Liver (tissue), 9 donors: ENCODE data around the gene ADK. TPM values are rescaled to one million over a fixed set of nuclear protein-coding genes. Genes with fewer than 3 reads are reported as not detected.
"Not testable (repeated sequence)": the region's sequence is repeated elsewhere in the genome, so short reads cannot be mapped to it uniquely, and the experiment has no call there.

Experiments
- DNase-seq: peaks from one replicate; pipeline ENCODE4 v3.0.0-alpha.2; 2017; ENCODE audit warnings: low spot score
- H3K27ac ChIP-seq, 2 donors: one replicate each; pipeline ENCODE4 v1.7.0; 2013; ENCODE audit warnings: inconsistent platforms in 2 of 2, low read length in 2 of 2, control low read depth in 1 of 2, low read depth in 1 of 2, mild to moderate bottlenecking in 1 of 2
- H3K27me3 ChIP-seq, 4 donors: one replicate each; pipeline versions ENCODE4 v1.6.1 to v1.7.0; 2013; ENCODE audit warnings: low read length in 3 of 4, inconsistent platforms in 1 of 4, mild to moderate bottlenecking in 1 of 4, moderate library complexity in 1 of 4; ENCODE audit not compliant: control insufficient read depth in 4 of 4, insufficient read depth in 4 of 4
- H3K36me3 ChIP-seq, 4 donors: one replicate each; pipeline versions ENCODE4 v1.6.1 to v1.7.0; 2013; ENCODE audit warnings: low read length in 3 of 4, mild to moderate bottlenecking in 3 of 4, low read depth in 1 of 4, moderate library complexity in 1 of 4; ENCODE audit not compliant: control insufficient read depth in 4 of 4, insufficient read depth in 3 of 4
- H3K4me1 ChIP-seq, 4 donors: one replicate each; pipeline versions ENCODE4 v1.6.1 to v1.7.0; 2013; ENCODE audit warnings: low read length in 3 of 4, mild to moderate bottlenecking in 3 of 4, moderate library complexity in 1 of 4; ENCODE audit not compliant: control insufficient read depth in 4 of 4, insufficient read depth in 4 of 4
- H3K4me3 ChIP-seq, 3 donors: one replicate each; pipeline versions ENCODE4 v1.6.1 to v1.7.0; 2013; ENCODE audit warnings: low read length in 3 of 3, control low read depth in 1 of 3, low read depth in 1 of 3, mild to moderate bottlenecking in 1 of 3
- H3K9ac ChIP-seq, 2 donors: one replicate each; pipeline ENCODE4 v1.7.0; 2013; ENCODE audit warnings: low read length in 2 of 2, mild to moderate bottlenecking in 2 of 2, moderate library complexity in 2 of 2, control low read depth in 1 of 2, low read depth in 1 of 2
- H3K9me3 ChIP-seq, 4 donors: one replicate each; pipeline versions ENCODE4 v1.6.1 to v1.7.0; 2013; ENCODE audit warnings: low read length in 3 of 4; ENCODE audit not compliant: control insufficient read depth in 4 of 4
- CTCF ChIP-seq: fragments of 150-350 bp; IDR thresholded peaks from 2 replicates; pipeline ENCODE4 v1.5.1; 2017; ENCODE audit warnings: improper control_type of control experiment, low read depth, low read length; ENCODE audit not compliant: missing input control
- FOXA1 ChIP-seq: IDR thresholded peaks from 2 replicates; pipeline ENCODE4 v1.6.1; 2016; ENCODE audit warnings: antibody characterized with exemption
- FOXA2 ChIP-seq: IDR thresholded peaks from 2 replicates; pipeline ENCODE4 v1.6.1; 2016; ENCODE audit warnings: antibody characterized with exemption
- GABPA ChIP-seq, 2 donors: IDR thresholded peaks in 1 of 2; conservative IDR thresholded peaks in 1 of 2; 2 replicates each; pipeline ENCODE4 v1.6.1; 2016; ENCODE audit warnings: antibody characterized with exemption in 2 of 2, mild to moderate bottlenecking in 1 of 2, moderate library complexity in 1 of 2
- HNF4A ChIP-seq, 2 donors: conservative IDR thresholded peaks; 2 replicates each; pipeline ENCODE4 v1.6.1; 2016; ENCODE audit warnings: antibody characterized with exemption in 2 of 2, mild to moderate bottlenecking in 2 of 2
- HNF4G ChIP-seq: IDR thresholded peaks from 2 replicates; pipeline ENCODE4 v1.6.1; 2016; ENCODE audit warnings: antibody characterized with exemption
- JUND ChIP-seq, 2 donors: IDR thresholded peaks; 2 replicates each; pipeline ENCODE4 v1.6.1; 2016; ENCODE audit warnings: antibody characterized with exemption in 2 of 2
- NR2F2 ChIP-seq: IDR thresholded peaks from 2 replicates; pipeline ENCODE4 v1.6.1; 2016; ENCODE audit warnings: antibody characterized with exemption
- RAD21 ChIP-seq, 2 donors: IDR thresholded peaks; 2 replicates each; pipeline ENCODE4 v1.6.1; 2016; ENCODE audit warnings: antibody characterized with exemption in 2 of 2, mild to moderate bottlenecking in 2 of 2
- REST ChIP-seq: IDR thresholded peaks from 2 replicates; pipeline ENCODE4 v1.6.1; 2016; ENCODE audit warnings: antibody characterized with exemption, mild to moderate bottlenecking
- RXRA ChIP-seq, 2 donors: IDR thresholded peaks; 2 replicates each; pipeline ENCODE4 v1.6.1; 2017 to 2018; ENCODE audit warnings: antibody characterized with exemption in 2 of 2, mild to moderate bottlenecking in 1 of 2
- SP1 ChIP-seq: IDR thresholded peaks from 2 replicates; pipeline ENCODE4 v1.6.1; 2018; ENCODE audit warnings: antibody characterized with exemption, mild to moderate bottlenecking
- TAF1 ChIP-seq: conservative IDR thresholded peaks from 2 replicates; pipeline ENCODE4 v1.6.1; 2016; ENCODE audit warnings: antibody characterized with exemption, mild to moderate bottlenecking
- YY1 ChIP-seq: IDR thresholded peaks from 2 replicates; pipeline ENCODE4 v1.6.1; 2016; ENCODE audit warnings: antibody characterized with exemption, mild to moderate bottlenecking
- ZBTB33 ChIP-seq: IDR thresholded peaks from 2 replicates; pipeline ENCODE4 v1.6.1; 2016; ENCODE audit warnings: antibody characterized with exemption
- WGBS: extraction: QIAGEN DNeasy Blood & Tissue Kit; methylation state at CpG from one replicate; pipeline ENCODE4 v1.1.7; 2013; 5-methylcytosine and 5-hydroxymethylcytosine counted together
- polyA plus RNA-seq, 2 donors: library from polyadenylated mRNA; stranded (reverse) in 1 of 2; unstranded in 1 of 2; fragments of 200-250 nt in 1 of 2; fragments of >200 nt in 1 of 2; fragmentation: Nextera tagmentation in 1 of 2; extraction: Ambion mirVana in 1 of 2; gene quantifications; one replicate each; pipeline versions ENCODE4 v1.2.1 to v1.2.3, GENCODE V29; 2013 to 2015
- total RNA-seq, 2 donors: library from RNA; depleted of rRNA; stranded (reverse); fragments of >200 nt; gene quantifications; one replicate each; pipeline ENCODE4 v1.2.3, GENCODE V29; 2014
- donor health status: healthy.
- donor health status: healthy.
- donor health status: healthy.
- donor health status: healthy.
- donor health status: healthy.

The ADK gene
- total and polyA plus RNA-seq, 4 donors, result 18.0 to 110 (median 65.5) TPM

GRCh38 chr10:74573497-74573896 lies 422.5 kb downstream of the ADK start:
- H3K4me1 ChIP-seq, H3K9ac ChIP-seq, H3K36me3 ChIP-seq, H3K27ac ChIP-seq, H3K9me3 ChIP-seq, H3K4me3 ChIP-seq, H3K27me3 ChIP-seq, DNase-seq: not testable (repeated sequence)
- 93% methylated on average over 12 of the region's 12 CpGs for WGBS

GRCh38 chr10:74575191-74575720 lies 424.2 kb downstream of the ADK start:
- no peaks in the 10 kb centered on the region for H3K9me3 ChIP-seq

GRCh38 chr10:74575912-74576311 lies 424.9 kb downstream of the ADK start:
- no peak overlapping the region for H3K27ac ChIP-seq
- WGBS, result 99% methylated on average over 1 of the region's 1 CpG
- no peaks in the 10 kb centered on the region for H3K4me1 ChIP-seq
- DNase-seq, result no peak
- no peaks in the 10 kb centered on the region for H3K27me3 ChIP-seq
- H3K4me3 ChIP-seq, result no peak overlapping the region
- no peak overlapping the region for H3K9ac ChIP-seq
- peaks cover 0 to 1% (median 0%) of the 10 kb centered on the region in 4 donors for H3K36me3 ChIP-seq
- H3K9me3 ChIP-seq, result no peaks in the 10 kb centered on the region
- TF ChIP-seq RXRA (IDR thresholded peaks at IDR 0.05) (no peak), JUND (IDR thresholded peaks at IDR 0.05) (no peak), RAD21 (IDR thresholded peaks at IDR 0.05) (no peak), FOXA1 (no peak), HNF4A (conservative IDR thresholded peaks at IDR 0.05) (no peak), GABPA (IDR thresholded peaks at IDR 0.05 in 1 of 2, conservative IDR thresholded peaks at IDR 0.05 in 1 of 2) (no peak), REST (no peak), TAF1 (no peak), YY1 (no peak), FOXA2 (no peak), NR2F2 (no peak), CTCF (no peak), ZBTB33 (no peak), SP1 (no peak)

More at GRCh38 chr10:74575191-74575720, 424.2 kb downstream of the ADK start:
- H3K4me1 ChIP-seq, result no peaks in the 10 kb centered on the region
- no peak overlapping the region for H3K9ac ChIP-seq
- TF ChIP-seq CTCF, result no peak
- TF ChIP-seq HNF4A (conservative IDR thresholded peaks at IDR 0.05), result no peak
- TF ChIP-seq SP1, result no peak
- no peak for TF ChIP-seq JUND (IDR thresholded peaks at IDR 0.05)
- TF ChIP-seq TAF1, result no peak
- no peak for TF ChIP-seq HNF4G
- TF ChIP-seq RAD21 (IDR thresholded peaks at IDR 0.05), result no peak
- TF ChIP-seq GABPA (IDR thresholded peaks at IDR 0.05 in 1 of 2, conservative IDR thresholded peaks at IDR 0.05 in 1 of 2), result no peak
- no peak for TF ChIP-seq RXRA (IDR thresholded peaks at IDR 0.05)
- no peaks in the 10 kb centered on the region for H3K27me3 ChIP-seq
- WGBS, result 98% methylated on average over 3 of the region's 3 CpGs
- no peak overlapping the region for H3K4me3 ChIP-seq
- H3K27ac ChIP-seq, result no peak overlapping the region
- H3K36me3 ChIP-seq, result peaks cover 0 to 1% (median 0%) of the 10 kb centered on the region in 4 donors
- no peak for DNase-seq
